A673 (cell line): Measurements from ENCODE around the gene SLC38A5.

Experiments used
- EZH2 ChIP-seq: fragments of 200-600 bp; sonication (generic); IDR thresholded peaks from 2 replicates; pipeline ENCODE4 v1.6.1; 2017; ENCODE audit warnings: borderline replicate concordance, low read depth, mild to moderate bottlenecking, mixed read lengths, antibody characterized with exemption, low read length; ENCODE audit not compliant: poor library complexity, severe bottlenecking
- TF ChIP-seq, protein P1 (sequence below): fragments of 300-800, 200-600 bp; sonication (generic); conservative IDR thresholded peaks from 2 replicates; pipeline ENCODE4 v1.5.1; 2017; ENCODE audit warnings: low read depth, mild to moderate bottlenecking, antibody characterized with exemption, low read length, moderate library complexity, mixed read lengths

DNA sequence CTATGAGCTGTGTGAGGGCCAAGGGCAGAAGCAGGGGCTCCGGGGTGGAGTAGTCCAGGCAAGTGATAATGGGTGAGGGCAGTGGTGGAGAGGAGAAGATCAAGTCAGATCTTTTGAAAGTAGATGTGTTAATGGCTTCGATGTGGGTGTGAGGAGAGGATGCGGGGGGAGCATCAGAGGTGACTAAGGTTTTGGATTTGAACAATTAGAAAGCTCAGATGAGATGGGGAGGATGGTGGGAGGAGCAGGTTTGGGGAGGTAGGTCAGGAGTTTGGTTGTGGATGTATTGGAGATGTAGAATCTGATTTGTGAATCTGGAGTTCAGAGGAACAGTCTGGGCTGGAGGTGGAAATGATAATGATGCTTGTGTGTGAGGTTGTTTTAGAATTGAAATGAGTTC lies 10.5 kb upstream of the SLC38A5 start:
- TF ChIP-seq, protein P1, sequence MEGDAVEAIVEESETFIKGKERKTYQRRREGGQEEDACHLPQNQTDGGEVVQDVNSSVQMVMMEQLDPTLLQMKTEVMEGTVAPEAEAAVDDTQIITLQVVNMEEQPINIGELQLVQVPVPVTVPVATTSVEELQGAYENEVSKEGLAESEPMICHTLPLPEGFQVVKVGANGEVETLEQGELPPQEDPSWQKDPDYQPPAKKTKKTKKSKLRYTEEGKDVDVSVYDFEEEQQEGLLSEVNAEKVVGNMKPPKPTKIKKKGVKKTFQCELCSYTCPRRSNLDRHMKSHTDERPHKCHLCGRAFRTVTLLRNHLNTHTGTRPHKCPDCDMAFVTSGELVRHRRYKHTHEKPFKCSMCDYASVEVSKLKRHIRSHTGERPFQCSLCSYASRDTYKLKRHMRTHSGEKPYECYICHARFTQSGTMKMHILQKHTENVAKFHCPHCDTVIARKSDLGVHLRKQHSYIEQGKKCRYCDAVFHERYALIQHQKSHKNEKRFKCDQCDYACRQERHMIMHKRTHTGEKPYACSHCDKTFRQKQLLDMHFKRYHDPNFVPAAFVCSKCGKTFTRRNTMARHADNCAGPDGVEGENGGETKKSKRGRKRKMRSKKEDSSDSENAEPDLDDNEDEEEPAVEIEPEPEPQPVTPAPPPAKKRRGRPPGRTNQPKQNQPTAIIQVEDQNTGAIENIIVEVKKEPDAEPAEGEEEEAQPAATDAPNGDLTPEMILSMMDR, result no peak
- TF ChIP-seq EZH2, result no peak
